GM21390 (cell line): ENCODE measurements around the gene TOR1AIP2.
"Not testable (repeated sequence)": the region's sequence is repeated elsewhere in the genome, so short reads cannot be mapped to it uniquely, and the experiment has no call there.

Source experiments
- ATAC-seq: cut with Tn5 transposase; IDR thresholded peaks from one replicate; pipeline ENCODE4 v1.9.1; 2021; ENCODE audit not compliant: unreplicated experiment

Gene TOR1AIP2

GRCh38 chr1:179808503-179808902 is 69.1 kb downstream of the TOR1AIP2 start:
- no peak for ATAC-seq

- ATAC-seq = no peak
Observed at GRCh38 chr1:179807691-179808485, 69.7 kb downstream of the TOR1AIP2 start.

- ATAC-seq = no peak
Observed at GRCh38 chr1:179807291-179807690, 70.3 kb downstream of the TOR1AIP2 start.

GRCh38 chr1:179806333-179806732 is 71.3 kb downstream of the TOR1AIP2 start:
- no peak for ATAC-seq

GRCh38 chr1:179805291-179806195 is 72.1 kb downstream of the TOR1AIP2 start:
- no peak for ATAC-seq

GRCh38 chr1:179804417-179804816 is 73.2 kb downstream of the TOR1AIP2 start:
- ATAC-seq = not testable (repeated sequence)

- ATAC-seq = no peak
Observed at GRCh38 chr1:179803918-179804317, 73.7 kb downstream of the TOR1AIP2 start.

- no peak for ATAC-seq
Observed at GRCh38 chr1:179803104-179803503, 74.5 kb downstream of the TOR1AIP2 start.

- ATAC-seq = no peak
Observed at GRCh38 chr1:179800481-179800880, 77.1 kb downstream of the TOR1AIP2 start.

- ATAC-seq = no peak
Observed at GRCh38 chr1:179798864-179799516, 78.6 kb downstream of the TOR1AIP2 start.

GRCh38 chr1:179798213-179798863 is 79.3 kb downstream of the TOR1AIP2 start:
- no peak for ATAC-seq

- no peak for ATAC-seq
Observed at GRCh38 chr1:179794669-179795068, 82.9 kb downstream of the TOR1AIP2 start.

GRCh38 chr1:179794146-179794545 is 83.5 kb downstream of the TOR1AIP2 start:
- no peak for ATAC-seq

- no peak for ATAC-seq
Observed at GRCh38 chr1:179793281-179793680, 84.3 kb downstream of the TOR1AIP2 start.
